Stimulated activated CD8-positive, alpha-beta memory T cell treated with anti-CD3 and anti-CD28 coated beads, Interleukin-4, amount 100 ng/mL, for 24 hours (primary cell): ENCODE measurements around the gene RFX7.
"Not testable (repeated sequence)": the region's sequence is repeated elsewhere in the genome, so short reads cannot be mapped to it uniquely, and the experiment has no call there.

Experiments
- DNase-seq: peaks from one replicate; pipeline ENCODE4 v3.0.0-alpha.2; 2020; ENCODE audit warnings: low read depth

The RFX7 gene

DNA sequence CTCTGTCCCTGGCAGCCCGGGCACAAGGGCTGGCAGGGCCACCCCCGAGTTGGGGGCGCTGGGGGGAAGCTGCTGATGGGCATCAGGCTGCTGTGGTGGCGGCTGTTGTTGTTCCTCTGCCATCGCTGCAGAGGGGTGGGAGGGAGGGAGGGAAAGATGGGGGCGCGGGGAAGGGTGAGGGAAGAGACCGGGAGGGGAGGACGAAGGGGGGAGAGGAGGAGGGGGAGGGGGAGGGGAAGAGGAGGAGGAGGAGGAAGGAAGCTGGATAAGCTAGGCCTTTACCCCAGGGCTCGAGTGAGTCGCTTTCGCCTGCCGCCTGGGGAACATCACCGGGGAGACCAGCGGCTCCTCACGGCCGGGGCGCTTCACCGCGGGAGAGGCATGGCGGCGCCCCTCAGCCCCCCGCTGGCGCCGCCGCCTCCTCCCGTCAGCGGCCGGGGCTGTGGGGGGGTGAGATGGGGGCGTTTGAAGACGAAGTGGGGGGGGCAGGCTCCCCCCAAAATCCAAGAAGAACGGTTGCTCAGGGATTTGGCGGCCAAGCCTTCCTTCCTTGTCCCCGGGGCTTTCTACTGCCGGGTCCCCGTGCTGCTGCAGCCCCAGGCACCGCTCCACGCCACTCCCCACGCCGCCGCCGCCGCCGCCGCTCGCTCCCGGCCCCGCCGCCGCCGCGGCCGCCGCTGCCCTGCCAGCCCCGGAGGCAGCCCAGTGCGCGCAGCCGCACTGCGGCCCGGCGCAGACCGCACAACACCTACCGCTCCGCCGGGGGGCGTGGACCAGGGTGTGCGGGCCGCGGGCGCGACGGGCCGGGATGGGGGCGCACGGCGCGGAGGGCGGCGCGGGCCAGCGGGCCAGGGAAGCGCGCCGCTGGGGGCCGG, at the start of gene RFX7:
Gene RFX7 (minus strand): TSS at position 717 of the 875 bp plus-strand sequence. CDS start 594 bp downstream, at position 123.
- peak; percentile 69 for DNase-seq

DNA sequence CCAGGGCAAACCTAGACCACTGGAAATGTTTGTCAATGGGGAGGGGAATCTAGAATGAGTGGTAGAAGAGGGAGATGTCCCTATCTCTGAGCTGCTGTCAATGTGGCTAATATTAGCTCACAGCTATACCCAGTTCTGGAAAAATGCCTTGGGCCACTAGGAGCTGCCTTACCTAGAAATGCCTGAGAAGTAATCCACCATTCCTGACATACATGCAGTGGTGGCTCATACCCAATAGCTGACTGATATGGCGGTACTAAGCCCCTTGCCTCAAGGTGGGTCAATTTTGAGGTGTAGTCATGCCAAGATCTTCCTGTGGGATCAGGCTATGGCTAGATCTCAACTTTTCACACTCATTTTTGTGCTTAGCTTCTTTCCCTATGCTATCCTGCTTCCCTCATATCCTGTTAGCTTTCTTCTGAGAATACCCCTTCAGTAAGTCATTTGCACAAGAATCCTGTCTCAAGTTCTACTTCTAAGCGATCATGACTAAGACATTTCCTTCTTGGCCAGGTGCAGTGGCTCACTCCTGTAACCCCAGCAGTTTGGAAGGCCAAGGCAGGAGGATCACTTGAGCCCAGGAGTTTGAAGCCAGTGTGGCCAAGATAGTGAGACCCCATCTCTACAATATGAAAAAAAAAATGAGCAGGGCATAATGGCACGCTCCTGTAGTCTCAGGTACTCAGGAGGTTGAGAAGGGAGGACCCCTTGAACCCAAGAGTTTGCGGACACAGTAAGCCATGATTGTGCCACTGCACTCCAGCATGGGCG, 49.1 kb upstream of the RFX7 start:
- no peak for DNase-seq

DNA sequence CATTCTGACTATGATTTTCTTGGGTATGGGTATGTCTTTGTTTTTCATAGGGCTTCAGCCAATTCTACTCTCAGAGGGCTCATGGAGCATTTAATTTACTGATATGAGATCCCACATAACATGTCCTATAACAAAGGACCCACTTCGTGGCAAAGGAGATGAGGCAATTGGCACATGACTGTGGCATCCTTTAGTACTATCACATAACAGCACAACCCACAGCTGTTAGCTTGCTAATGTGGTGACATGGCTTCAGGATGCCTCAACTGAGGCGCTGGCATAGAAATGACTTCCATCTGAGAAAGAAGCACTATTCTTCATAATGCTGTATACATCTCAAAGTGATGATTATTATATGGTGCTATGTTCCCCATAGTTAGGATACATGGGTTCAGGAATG, 48.1 kb upstream of the RFX7 start:
- DNase-seq = no peak

DNA sequence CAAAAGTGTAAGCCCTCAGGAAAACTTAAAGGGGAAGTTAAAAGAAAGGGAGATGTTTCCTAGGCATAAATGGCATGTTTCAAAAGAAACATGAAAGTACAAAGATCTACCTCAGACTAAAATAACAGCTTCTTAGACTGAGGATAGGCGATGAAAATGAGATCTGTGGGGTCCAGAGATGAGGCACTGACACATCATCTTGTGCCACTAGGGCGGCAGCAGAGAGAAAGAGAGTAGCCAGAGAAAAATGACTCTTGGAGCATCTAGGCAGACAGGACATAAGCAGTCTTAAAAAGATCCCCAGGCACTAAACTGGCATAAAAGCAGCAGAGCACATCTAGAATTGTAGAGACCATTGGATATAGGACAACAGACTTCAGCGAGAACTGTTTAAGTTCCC, 42.5 kb upstream of the RFX7 start:
- DNase-seq = no peak

DNA sequence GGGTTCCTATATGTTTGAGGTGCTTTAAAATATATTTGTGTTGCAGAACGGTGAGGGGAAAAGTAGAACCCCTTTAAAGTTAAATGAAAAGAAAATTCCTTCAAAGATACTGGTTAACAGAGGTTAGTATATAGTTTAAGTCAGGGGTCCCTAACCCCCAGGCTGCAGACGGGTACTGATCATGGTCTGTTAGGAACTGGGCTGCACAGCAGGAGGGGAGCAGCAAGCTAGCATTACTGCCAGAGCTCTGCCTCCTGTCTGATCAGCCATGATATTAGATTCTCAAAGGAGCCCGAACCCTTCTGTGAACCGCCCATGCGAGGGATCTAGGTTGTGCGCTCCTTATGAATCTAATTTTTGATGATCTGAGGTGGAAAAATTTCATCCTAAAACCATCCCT, 37.5 kb upstream of the RFX7 start:
- DNase-seq = no peak

DNA sequence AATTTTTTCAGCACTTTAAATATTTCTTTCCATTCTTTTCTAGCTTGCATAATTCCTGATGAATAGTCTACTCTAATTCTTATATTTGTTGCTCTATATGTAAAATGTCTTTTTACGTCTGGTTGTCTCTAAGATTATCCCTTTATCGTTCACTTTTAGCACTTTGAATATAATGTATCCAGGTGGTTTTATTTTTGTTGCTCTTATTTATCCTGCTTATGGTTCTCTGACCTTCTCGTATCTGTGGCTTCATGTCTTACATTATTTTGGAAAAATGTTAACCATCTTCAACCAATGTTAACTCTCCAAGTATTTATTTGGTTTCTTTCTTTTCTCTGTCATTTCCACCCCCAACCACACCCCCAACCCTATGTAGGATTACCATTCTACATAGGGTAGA, 30.0 kb upstream of the RFX7 start:
- DNase-seq = no peak

DNA sequence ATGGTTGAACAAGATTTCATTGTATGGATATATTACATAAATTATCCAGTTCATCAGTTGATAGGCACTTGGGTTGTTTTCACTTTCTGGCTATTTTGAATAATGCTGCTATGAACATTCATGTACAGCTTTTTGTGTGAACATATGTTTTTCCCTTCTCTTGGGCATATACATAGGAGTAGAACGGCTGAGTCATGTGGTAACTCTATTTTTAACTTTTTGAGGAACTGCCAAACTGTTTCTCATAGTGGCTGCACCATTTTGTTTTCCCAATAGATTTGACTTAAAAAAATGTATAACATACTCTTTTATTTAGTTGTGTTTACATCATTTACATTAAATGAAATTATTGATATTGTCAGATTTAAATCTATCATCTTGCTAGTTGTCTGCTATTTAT, 28.8 kb upstream of the RFX7 start:
- no peak for DNase-seq

DNA sequence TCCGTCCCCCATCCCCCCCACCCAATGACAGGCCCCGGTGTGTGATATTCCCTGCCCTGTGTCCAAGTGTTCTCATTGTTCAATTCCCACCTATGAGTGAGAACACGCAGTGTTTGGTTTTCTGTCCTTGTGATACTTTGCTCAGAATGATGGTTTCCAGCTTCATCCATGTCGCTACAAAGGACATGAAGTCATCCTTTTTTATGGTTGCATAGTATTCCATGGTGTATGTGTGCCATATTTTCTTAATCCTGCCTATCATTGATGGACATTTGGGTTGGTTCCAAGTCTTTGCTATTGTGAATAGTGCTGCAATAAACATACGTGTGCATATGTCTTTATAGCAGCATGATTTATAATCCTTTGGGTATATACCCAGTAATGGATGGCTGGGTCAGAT, 22.8 kb upstream of the RFX7 start:
- DNase-seq = not testable (repeated sequence)

DNA sequence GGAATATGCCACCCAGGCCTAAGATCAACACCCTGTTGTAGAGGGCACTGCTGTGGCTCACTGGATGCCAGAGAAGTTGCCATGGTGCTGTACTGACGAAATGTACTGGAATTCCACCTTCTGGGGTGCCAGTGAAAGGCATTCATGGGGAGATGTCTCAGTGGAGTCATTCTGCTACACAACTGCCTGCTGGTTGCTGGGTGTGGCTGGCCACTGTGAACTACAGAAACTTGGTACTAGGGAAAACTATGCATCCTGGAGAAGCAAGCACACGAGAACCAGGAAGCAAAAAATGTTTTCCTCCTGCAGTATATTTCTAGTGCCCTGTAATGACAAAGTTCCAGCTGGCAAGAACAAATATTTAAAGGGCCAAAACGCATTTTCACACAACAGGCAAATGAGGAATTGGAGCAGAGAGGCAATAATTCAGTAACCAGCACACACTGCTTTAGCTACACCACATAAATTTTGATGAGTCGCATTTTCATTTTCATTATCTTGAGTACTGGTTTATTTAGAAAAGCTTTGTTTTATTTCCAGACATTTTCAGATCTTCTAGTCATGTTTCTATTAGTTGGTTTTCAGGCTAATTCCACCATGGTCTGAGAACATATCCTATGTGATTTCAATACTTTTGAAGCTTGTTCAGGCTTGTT, 18.3 kb upstream of the RFX7 start:
- DNase-seq = no peak

DNA sequence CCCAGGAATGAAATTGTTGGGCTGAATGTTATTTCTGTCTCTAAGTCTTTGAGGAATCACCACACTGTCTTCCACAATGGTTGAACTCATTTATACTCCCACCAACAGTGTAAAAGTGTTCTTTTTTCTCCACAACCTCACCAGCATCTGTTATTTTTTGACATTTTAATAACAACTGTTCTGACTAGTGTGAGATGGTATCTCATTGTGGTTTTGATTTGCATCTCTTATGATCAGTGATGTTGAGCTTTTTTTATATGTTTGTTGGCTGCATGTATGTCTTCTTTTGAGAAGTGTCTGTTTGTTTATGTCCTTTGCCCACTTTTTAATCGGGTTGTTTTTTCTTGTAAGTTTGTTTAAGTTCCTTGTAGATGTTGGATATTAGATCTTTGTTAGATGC, 13.6 kb upstream of the RFX7 start:
- DNase-seq = not testable (repeated sequence)

DNA sequence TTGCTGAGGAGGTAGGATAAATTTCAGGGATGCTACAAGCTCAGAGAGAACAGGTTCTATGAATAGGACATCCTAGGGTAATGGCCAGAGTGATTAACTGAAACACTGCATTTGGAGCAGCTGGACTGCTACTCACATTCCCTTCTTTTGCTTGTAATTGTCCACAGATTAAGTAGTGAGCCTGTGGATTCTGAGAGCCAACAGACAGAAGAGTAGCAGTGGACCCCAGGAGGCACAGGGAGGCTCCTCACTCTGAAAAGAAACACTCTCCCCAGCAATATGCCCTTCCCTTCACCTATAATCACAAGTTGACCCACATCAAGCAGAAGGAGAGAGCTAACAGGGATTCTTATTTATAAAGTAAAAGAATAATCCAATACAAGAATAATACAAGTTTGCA, 10.6 kb upstream of the RFX7 start:
- no peak for DNase-seq

DNA sequence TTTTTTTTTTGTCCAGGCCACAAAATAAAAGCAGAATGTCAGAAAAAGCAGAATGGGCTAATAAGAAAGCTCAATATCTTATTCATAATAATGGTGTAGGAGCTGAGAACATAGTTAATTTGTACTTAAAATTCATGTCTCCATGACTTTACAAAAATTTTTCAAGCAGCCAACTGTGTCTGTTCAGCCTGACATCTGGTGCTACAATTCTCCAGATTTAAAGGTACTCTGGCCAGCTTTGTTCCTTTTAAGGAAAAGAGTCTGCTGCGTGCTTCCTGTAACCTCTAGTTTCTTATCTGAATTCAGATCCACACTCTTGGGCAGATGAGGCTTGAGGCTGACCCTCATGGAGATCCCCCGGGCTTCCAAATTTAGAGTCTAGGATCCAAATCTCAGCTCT, 8.7 kb upstream of the RFX7 start:
- no peak for DNase-seq

DNA sequence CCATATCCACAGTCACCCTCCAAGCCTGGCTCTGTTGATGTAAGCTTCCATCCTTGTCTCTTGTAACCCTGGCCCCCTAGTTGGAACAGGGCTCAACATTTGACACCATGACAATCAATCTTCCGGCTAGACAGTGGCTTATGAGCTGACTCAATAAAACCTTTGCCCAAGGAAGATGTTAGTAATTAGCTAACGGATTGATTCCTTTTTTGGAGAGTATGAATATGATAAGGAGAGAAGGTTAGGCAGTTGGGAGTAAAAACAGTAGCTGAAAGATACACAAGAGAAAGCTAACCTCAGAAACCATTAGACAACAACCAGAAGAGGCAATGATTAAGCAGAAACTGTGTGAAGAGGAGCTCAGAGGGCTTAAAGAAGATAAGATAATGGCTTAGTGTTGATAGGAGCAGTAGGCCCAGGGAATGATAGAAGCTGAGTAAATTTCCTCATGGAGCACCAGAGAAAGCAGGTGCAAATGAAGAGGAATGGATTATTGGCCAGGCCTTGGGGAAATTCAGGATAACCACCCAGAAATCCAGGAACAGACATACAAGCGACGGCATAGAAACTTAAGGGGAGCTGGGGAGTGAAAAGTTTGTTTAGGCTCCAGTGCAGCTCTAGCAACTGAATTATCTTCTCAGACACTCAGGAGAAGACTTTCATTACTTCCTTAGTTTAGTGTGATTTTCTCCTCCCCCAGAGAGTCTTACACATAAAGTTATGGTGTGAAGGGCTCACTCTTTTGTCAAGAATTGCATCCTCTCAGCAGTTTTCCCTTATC, 7.8 kb upstream of the RFX7 start:
- DNase-seq = no peak

DNA sequence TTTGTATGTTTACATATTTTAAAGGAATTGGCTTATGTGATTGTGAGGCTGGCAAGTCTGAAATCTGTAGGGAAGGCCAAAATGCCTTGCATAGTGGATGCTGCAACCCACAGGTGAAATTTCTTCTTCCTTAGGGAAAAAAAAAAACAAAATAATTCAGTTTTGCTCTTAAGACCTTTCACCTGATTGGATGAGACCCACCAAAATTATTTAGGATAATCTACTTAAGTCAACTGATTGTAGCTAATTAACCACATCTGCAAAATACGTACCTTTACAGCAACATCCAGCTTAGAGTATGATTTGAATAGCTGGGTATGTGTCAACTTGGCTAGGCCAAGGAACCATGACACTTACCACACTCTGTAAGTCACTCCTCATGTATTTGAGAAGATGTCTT, 6.9 kb upstream of the RFX7 start:
- no peak for DNase-seq

DNA sequence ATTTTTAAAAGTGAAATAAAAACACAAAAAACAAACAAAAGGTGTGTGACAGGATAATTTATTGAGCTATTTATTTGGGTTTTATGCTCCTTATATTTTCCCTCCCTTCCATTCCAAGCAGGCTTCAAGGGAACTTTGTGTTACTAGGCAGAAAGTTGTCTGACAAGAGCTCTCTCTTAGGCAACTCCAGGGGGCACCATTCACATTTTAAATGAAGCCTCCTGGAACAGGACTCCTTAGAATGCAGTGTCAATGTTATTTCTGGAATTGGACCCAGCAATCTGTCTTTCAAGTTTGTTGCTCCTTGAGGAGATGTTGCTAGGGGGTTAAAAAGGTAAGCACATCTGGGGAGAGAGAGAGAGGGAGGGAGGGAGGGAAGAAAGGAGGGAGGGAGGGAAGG, 5.4 kb upstream of the RFX7 start:
- no peak for DNase-seq

DNA sequence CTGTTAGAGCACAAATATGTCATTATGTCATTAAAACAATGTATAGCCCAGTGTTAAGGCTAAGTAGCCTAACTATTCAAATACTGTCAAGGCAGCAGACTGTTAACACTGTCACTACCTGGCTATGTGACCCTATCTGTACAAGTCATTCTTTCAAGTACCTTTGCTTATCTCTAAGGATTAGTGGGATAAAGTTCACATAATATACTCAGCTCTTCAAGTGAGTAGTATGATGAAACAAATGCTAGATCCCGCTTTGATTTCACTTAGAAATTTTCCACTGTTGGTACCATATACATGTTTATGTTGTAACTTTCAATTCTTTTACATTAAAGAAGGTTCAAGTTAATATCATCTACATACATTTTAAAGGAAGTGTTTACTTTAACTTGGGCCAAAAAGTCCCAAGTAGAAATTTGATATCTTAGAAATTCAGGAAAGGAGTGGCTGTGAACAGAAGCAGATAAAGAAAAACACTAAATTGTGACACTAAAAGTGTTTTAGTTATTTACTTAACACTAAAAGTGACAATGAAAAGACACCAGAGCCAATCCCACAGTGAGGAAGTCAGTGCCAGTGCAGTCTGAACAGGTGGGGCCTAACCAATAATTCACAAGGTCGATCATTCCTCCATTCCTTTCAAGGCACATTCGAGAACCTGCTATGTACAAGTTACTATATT, 4.8 kb upstream of the RFX7 start:
- no peak for DNase-seq

DNA sequence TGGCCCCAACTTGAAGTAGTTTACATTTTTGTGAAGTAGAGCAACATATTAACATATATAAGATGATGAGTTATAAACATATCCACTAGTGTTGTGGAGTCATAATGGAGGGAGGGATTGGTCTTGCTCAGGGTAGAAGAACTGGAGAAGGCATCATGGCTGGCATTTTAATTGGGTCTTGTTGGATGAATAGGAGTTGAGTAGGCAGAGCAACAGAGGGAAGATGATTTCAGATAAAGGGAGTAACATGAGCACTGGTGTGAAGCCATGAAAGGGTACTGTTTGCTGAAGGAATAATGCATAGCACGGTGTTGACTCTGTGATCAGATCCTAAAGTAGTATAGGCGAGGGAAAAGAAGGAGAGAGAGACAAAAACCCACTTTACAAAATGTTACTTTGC, 3.6 kb upstream of the RFX7 start:
- DNase-seq = no peak

DNA sequence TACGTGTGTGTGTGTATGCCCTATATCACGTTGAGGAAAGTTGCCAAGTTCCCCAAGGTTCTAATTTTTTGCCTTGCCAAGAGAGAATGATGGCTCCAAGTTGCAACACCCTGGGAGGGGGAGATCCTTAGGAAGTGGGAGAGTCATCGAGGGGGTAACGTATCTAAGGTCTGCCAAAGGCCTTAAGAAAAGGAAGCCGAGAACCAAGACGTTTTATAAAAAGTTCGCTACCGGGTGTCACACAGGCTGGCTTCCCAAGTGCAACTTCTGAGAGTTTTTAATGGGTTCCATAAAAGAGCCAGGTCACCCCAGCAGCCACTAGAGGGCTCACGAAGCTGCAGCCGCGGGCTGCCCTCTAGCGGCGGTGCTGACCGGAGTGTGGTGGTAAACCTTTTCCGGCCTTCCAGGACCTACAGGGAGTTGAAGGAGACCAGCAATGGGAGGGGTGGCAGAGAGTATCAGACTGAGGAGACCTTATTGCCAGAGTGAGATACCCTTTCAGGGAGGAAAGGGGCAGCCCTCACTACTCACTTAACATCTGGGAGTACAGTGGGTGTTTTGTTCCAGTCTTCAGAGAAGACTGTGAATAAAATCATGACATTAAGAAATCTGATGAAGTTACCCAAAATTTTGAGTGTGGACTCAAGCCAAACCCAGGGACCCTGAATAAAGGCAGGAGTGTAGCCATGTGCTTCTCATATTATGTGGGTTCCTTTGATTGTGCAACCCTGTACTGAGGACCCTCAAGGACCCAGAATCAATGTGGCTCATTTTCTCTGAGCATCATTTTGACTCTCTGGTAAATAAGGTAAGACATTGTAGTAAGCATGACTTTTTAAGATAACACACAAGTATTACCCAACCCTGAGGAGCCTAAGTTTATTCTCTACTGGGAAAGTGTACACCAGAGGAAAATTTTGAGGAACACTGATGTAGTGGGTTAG, 2.5 kb upstream of the RFX7 start:
- peak; percentile 84 for DNase-seq

DNA sequence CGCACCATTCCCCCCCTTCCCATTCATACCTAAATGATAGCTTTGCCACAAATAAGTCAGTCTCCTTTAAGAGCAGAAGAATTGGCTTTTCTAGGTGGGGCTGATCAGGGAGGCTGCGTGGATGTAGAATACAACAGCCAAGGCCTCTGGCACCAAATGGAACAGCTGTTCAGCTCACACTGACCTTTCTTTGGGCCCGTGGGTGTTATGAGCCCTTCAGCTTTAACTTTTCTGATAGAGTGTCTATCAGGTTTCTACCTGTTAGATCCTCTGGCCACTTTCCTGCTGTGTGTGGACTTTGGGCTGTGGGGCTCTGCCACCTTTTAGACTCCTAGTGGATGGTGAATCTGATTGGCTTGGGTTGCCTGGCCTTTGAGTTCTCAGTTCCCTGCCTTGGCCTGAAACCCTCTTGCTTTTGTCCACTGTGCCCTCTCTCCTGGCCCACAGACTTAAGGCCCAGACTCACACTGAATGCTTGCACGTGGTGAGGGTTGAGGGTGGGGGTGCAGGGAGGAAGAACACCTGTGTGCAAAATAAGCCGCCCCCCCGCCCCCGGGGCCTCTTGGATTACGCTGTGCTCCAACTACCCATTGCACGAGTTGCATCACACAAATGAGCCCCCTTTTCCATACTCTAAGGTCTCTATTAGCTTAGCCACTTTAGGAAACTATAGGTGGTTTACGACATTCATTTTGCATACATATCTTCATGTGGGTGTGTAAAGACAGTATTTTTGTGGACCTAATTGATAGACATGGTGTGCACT, 1.3 kb upstream of the RFX7 start:
- no peak for DNase-seq
